ENCODE data around the gene NPY.

DNA sequence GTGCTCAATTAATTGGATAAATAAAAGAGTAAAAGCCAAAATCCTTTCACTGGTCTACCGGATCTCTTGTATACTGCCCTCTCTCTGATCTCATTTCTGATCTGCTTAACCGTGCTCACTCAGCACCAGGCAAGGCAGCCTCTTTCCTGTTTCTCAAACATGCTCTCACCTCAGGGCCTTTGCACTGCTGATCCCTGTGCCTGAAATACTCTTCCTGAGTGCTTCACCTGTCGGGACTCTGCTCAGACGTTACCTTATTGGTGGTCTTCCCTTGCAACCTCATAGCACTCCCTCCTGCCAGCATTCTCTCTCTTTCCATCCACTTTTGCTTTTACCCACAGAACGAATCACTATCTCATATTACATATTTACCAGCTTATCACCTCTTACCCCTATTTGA is 55.6 kb downstream of the NPY start:
- TF ChIP-seq POLR2A (IDR thresholded peaks at IDR 0.05; ENCODE audit: low read depth, low read length) (no peak), TAF1 (IDR thresholded peaks at IDR 0.05; ENCODE audit: borderline replicate concordance, low read depth, low read length) (no peak)
